CD4-positive, CD25-positive, alpha-beta regulatory T cell (primary cell): ENCODE data around the gene DICER1. TPM values are rescaled to one million over a fixed set of nuclear protein-coding genes. Genes with fewer than 3 reads are reported as not detected.

Experiments
- ATAC-seq, 2 donors: fragments of 150-1000 bp; cut with Tn5 transposase; one replicate each; pipeline ENCODE4 v1.10.0; 2021; ENCODE audit warnings: low read depth in 2 of 2, moderate number of reproducible peaks in 2 of 2, moderate library complexity in 1 of 2
- DNase-seq, 3 donors: peaks; one replicate each; pipeline versions ENCODE4 v3.0.0 to v3.0.0-alpha.2; 2012 to 2022; ENCODE audit warnings: mixed read lengths in 1 of 3
- H3K27ac ChIP-seq: one replicate; pipeline ENCODE4 v1.7.0; 2013; ENCODE audit warnings: mild to moderate bottlenecking, low read length; ENCODE audit not compliant: insufficient read depth, poor library complexity, severe bottlenecking
- H3K27me3 ChIP-seq: one replicate; pipeline ENCODE4 v1.7.0; 2013; ENCODE audit warnings: low read length; ENCODE audit not compliant: control insufficient read depth, insufficient read depth
- H3K36me3 ChIP-seq: one replicate; pipeline ENCODE4 v1.7.0; 2013; ENCODE audit warnings: mild to moderate bottlenecking, low read length, moderate library complexity; ENCODE audit not compliant: control insufficient read depth, insufficient read depth
- H3K4me1 ChIP-seq: 2 replicates; pipeline ENCODE4 v1.7.0; 2013; ENCODE audit warnings: mild to moderate bottlenecking, low read length; ENCODE audit not compliant: insufficient read depth, control insufficient read depth, poor library complexity, severe bottlenecking
- H3K4me3 ChIP-seq: one replicate; pipeline ENCODE4 v1.7.0; 2013; ENCODE audit warnings: low read depth, mild to moderate bottlenecking, low read length, moderate library complexity
- H3K9me3 ChIP-seq, 2 experiments: 1 replicate in 1 of 2; 2 replicates in 1 of 2; pipeline ENCODE4 v1.7.0; 2013; ENCODE audit warnings: low read length in 2 of 2, mild to moderate bottlenecking in 1 of 2, moderate library complexity in 1 of 2; ENCODE audit not compliant: control insufficient read depth in 2 of 2
- H3K27ac Mint-ChIP-seq, 3 donors: one replicate each; pipeline ENCODE4 v1.8.0; 2020 to 2022; ENCODE audit warnings: mild to moderate bottlenecking in 3 of 3, mixed read lengths in 3 of 3, moderate library complexity in 2 of 3
- H3K27me3 Mint-ChIP-seq: one replicate; pipeline ENCODE4 v1.8.0; 2022; ENCODE audit warnings: mild to moderate bottlenecking, mixed read lengths
- H3K36me3 Mint-ChIP-seq: one replicate; pipeline ENCODE4 v1.8.0; 2020; ENCODE audit warnings: mixed read lengths
- H3K4me1 Mint-ChIP-seq, 4 donors: one replicate each; pipeline ENCODE4 v1.8.0; 2020 to 2022; ENCODE audit warnings: mixed read lengths in 4 of 4, mild to moderate bottlenecking in 1 of 4
- H3K4me3 Mint-ChIP-seq, 4 donors: one replicate each; pipeline ENCODE4 v1.8.0; 2020 to 2022; ENCODE audit warnings: mild to moderate bottlenecking in 4 of 4, mixed read lengths in 4 of 4, moderate library complexity in 3 of 4
- H3K9me3 Mint-ChIP-seq, 7 donors: one replicate each; pipeline ENCODE4 v1.8.0; 2020 to 2022; ENCODE audit warnings: mixed read lengths in 7 of 7, mild to moderate bottlenecking in 3 of 7, moderate library complexity in 2 of 7
- polyA plus RNA-seq, 4 donors: library from polyadenylated mRNA; unstranded; fragments of 300-500 nt; fragmentation: Illumina TruSeq; gene quantifications; one replicate each; pipeline ENCODE4 v1.2.3, GENCODE V29; 2021
- total RNA-seq: library from RNA; stranded (reverse); gene quantifications from one replicate; pipeline ENCODE4 v1.2.3, GENCODE V29; 2022

DICER1 gene
- total and polyA plus RNA-seq, 5 donors from 2014 or later: 12.4 to 52.0 (median 13.1) TPM

DNA sequence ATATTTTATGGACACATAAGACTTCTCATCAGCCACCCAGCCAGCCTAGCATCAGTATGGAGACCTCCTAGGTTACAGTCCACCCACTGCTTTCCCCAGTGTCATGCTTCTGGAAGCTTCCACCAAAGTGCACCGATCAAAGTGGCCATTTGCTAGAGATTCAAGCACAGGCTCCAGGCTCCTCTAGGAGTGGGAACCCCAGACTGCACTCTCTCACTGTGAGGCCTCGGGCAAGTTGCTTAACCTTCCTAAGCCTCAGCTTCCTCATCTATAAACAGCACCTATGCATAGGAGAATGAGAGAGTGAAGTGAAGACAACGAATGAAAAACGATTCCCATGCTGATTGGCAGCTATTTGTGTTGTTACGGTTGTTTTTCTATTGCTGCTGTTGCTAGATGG, 94.4 kb downstream of the DICER1 start:
- Mint-ChIP-seq H3K27ac (no peak overlapping the region), H3K4me1 (peaks cover 0 to 16% (median 2%) of the 10 kb centered on the region in 4 donors), H3K4me3 (no peak overlapping the region), H3K27me3 (peaks cover 4% of the 10 kb centered on the region), H3K36me3 (no peaks in the 10 kb centered on the region), H3K9me3 (peaks cover 0 to 3% (median 0%) of the 10 kb centered on the region in 7 donors)
- H3K4me3 ChIP-seq: no peak overlapping the region
- peaks cover 0 to 2% of the 10 kb centered on the region in 2 experiments for H3K9me3 ChIP-seq
- H3K27me3 ChIP-seq: no peaks in the 10 kb centered on the region
- H3K36me3 ChIP-seq: no peaks in the 10 kb centered on the region
- no peaks in the 10 kb centered on the region for H3K4me1 ChIP-seq
- H3K27ac ChIP-seq: no peak overlapping the region
- ATAC-seq (no peak), DNase-seq (no peak)

DNA sequence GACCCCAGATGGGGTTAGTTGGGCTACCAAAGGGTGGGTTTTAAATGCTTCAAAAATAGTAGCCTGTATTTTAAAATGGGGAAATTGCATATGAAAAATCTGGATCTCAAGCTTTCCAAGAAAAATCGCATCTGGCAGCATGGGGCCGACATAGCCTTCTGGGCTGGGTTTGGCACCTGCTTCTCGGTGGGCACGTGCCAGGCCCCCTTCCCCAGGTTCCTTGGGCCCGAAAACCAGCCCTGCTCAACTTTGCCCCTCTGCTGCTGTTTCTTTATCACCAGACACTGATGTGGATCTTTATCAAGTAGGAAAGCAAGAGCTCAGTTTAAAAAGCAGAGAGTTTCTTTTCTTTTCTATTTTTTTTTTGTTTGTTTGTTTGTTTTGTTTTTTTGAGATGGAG, 95.1 kb downstream of the DICER1 start:
- peaks cover 0 to 1% (median 0%) of the 10 kb centered on the region in 7 donors for H3K9me3 Mint-ChIP-seq
- Histone ChIP-seq H3K27ac (no peak overlapping the region), H3K27me3 (no peaks in the 10 kb centered on the region), H3K9me3 (peaks cover 0 to 2% of the 10 kb centered on the region in 2 experiments), H3K36me3 (no peaks in the 10 kb centered on the region), H3K4me3 (no peak overlapping the region), H3K4me1 (no peaks in the 10 kb centered on the region)
- no peak overlapping the region for H3K4me3 Mint-ChIP-seq
- no peaks in the 10 kb centered on the region for H3K36me3 Mint-ChIP-seq
- peaks cover 4% of the 10 kb centered on the region for H3K27me3 Mint-ChIP-seq
- ATAC-seq: no peak
- H3K27ac Mint-ChIP-seq: no peak overlapping the region
- peaks cover 0 to 17% (median 2%) of the 10 kb centered on the region in 4 donors for H3K4me1 Mint-ChIP-seq
- DNase-seq: no peak

DNA sequence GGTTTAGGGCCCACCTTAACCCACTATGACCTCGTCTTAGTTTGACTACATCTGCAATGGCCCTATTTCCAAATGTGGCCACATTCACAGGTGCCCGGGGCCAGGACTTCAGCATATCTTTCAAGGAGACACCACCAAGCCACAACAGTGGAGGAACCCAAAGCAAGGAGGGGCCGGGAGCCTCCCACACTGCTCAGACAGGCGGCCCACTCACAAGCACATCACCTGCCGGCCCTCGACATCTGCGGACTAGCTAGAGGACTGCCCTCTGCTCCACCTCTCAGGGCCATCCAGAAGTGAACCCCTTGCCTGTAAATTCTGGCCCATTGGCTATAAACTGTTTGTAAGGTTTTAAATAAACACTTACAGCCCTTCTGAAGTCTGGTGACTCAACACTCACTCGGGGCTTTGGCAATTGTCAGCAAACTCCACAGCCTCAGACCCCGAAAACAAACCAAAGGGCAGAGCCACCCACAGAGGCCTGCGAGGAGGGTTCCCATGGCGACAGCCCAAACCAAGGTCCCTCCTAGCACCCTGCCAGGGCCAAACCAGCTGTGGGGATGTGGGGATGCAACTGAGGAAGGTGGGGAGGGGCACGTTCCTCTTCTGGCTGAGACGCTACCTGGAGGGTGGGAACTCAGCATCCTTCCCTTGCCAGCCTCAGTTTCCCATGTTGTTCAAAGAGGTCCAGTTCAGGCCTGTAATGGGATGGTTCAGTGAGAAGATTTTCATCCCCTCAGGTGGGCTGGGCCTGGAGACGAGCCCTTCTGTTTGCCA, 95.8 kb downstream of the DICER1 start:
- Histone ChIP-seq H3K9me3 (peaks cover 0 to 2% of the 10 kb centered on the region in 2 experiments), H3K4me3 (no peak overlapping the region), H3K4me1 (no peaks in the 10 kb centered on the region), H3K27me3 (no peaks in the 10 kb centered on the region), H3K36me3 (no peaks in the 10 kb centered on the region), H3K27ac (no peak overlapping the region)
- Mint-ChIP-seq H3K4me3 (no peak overlapping the region), H3K36me3 (no peaks in the 10 kb centered on the region), H3K27ac (no peak overlapping the region), H3K4me1 (peaks cover 0 to 17% (median 2%) of the 10 kb centered on the region in 4 donors), H3K9me3 (peaks cover 0 to 1% (median 0%) of the 10 kb centered on the region in 7 donors), H3K27me3 (peaks cover 4% of the 10 kb centered on the region)
- no peak for ATAC-seq
- no peak for DNase-seq

DNA sequence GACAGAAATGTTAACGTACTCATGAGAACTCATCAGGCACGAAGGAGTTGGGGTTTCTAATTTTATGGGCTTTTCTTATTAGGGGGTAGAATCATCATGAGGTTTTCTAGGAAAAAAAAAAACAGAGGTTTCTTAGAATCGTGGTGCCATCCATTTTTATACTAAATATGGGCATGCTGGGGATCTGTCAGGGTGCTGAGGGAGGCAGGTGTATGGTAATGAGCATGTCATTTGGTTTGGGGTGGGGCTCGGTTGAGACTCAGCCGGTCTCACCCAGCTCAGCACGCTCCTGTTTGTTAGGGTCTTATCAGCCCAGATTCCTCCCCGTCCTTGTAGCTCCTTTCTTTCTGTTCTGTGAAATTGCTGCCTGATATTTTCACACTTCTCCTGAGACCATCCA, 98.2 kb downstream of the DICER1 start:
- Histone ChIP-seq H3K4me3 (peak overlapping the region; percentile 13), H3K27me3 (no peaks in the 10 kb centered on the region), H3K9me3 (no peaks in the 10 kb centered on the region), H3K27ac (no peak overlapping the region), H3K4me1 (no peaks in the 10 kb centered on the region), H3K36me3 (no peaks in the 10 kb centered on the region)
- H3K27me3 Mint-ChIP-seq: peaks cover 4% of the 10 kb centered on the region
- no peaks in the 10 kb centered on the region for H3K9me3 Mint-ChIP-seq
- H3K4me3 Mint-ChIP-seq: peak overlapping the region in 2 of 4 donors; percentile 10 to 48
- no peaks in the 10 kb centered on the region for H3K36me3 Mint-ChIP-seq
- H3K27ac Mint-ChIP-seq: peak overlapping the region in 1 of 3 donors; percentile 81
- peaks cover 0 to 17% (median 2%) of the 10 kb centered on the region in 4 donors for H3K4me1 Mint-ChIP-seq
- peak in 2 of 3 donors; percentile 3 to 81 for DNase-seq
- ATAC-seq: no peak

DNA sequence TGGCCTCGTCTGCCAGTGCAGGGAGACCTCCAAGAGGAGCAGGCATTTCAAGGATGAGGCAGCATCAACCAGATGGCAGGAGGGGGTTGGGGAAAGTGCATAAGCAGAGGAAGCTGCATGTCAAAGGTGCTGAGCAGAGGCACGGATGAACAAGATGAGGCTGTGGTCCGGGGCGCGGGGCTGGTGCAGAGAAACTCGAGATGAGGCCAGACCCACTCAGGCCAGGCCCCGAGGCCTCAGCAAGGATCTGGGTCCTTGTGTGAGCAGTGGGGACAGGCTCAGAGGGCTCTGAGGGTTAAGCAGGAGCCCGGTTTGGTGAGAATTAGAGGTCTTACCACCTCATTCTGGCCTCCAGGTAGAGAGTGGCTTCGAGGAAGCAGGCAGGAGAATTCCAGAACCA, 98.8 kb downstream of the DICER1 start:
- ATAC-seq: no peak
- Mint-ChIP-seq H3K4me1 (peaks cover 0 to 17% (median 2%) of the 10 kb centered on the region in 4 donors), H3K27ac (peak overlapping the region in 1 of 3 donors; percentile 81), H3K36me3 (no peaks in the 10 kb centered on the region), H3K9me3 (no peaks in the 10 kb centered on the region), H3K4me3 (peak overlapping the region in 1 of 4 donors; percentile 48), H3K27me3 (peaks cover 4% of the 10 kb centered on the region)
- DNase-seq: peak in 1 of 3 donors; percentile 7
- Histone ChIP-seq H3K27ac (no peak overlapping the region), H3K9me3 (no peaks in the 10 kb centered on the region), H3K4me1 (no peaks in the 10 kb centered on the region), H3K36me3 (no peaks in the 10 kb centered on the region), H3K4me3 (no peak overlapping the region), H3K27me3 (no peaks in the 10 kb centered on the region)

DNA sequence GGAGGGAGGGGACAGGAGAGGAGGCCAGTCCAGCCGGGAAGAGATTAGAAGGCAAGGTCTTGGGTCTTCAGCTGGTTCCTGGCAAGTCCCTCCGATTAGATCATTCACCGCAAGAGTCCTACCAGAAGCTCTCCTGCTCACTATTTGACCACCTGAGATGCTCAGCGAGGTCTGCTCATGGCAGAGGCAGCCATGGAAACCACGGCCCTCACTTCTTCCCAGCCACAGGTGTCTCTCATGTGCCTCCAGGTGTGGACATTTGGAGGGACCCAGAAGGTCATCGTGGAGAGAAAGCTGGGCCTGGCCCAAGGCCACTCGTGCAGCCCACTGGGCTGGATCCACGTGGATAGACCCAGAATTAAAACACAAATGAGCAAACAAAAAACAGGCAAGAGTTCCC, 99.5 kb downstream of the DICER1 start:
- peaks cover 0 to 17% (median 2%) of the 10 kb centered on the region in 4 donors for H3K4me1 Mint-ChIP-seq
- Histone ChIP-seq H3K36me3 (no peaks in the 10 kb centered on the region), H3K27ac (no peak overlapping the region), H3K9me3 (no peaks in the 10 kb centered on the region), H3K4me3 (no peak overlapping the region), H3K4me1 (no peaks in the 10 kb centered on the region), H3K27me3 (no peaks in the 10 kb centered on the region)
- H3K9me3 Mint-ChIP-seq: no peaks in the 10 kb centered on the region
- H3K36me3 Mint-ChIP-seq: no peaks in the 10 kb centered on the region
- ATAC-seq (no peak), DNase-seq (no peak)
- H3K27ac Mint-ChIP-seq: peak overlapping the region in 1 of 3 donors; percentile 56
- H3K27me3 Mint-ChIP-seq: peaks cover 4% of the 10 kb centered on the region
- H3K4me3 Mint-ChIP-seq: no peak overlapping the region

DNA sequence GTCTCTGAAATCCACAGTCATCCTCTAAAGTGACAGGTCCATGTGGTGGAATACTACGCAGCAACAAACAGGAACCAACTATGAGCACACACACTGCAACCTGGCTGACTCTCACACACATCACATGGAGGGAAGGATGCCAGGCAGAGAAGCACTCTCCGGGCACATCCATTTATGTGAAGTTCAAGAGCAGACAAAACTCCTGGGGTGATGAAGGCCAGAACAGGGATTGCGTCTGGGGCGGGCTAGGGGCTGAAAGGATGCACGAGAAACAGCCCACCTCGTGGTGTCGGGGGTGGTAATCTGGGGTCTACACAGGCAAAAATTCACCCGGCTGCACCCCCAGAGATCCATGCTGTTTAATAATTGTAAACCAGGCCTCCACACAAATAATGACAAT, 100.2 kb downstream of the DICER1 start:
- Histone ChIP-seq H3K36me3 (no peaks in the 10 kb centered on the region), H3K4me1 (no peaks in the 10 kb centered on the region), H3K4me3 (no peak overlapping the region), H3K9me3 (no peaks in the 10 kb centered on the region), H3K27ac (no peak overlapping the region), H3K27me3 (no peaks in the 10 kb centered on the region)
- H3K9me3 Mint-ChIP-seq: no peaks in the 10 kb centered on the region
- H3K4me1 Mint-ChIP-seq: peaks cover 0 to 17% (median 2%) of the 10 kb centered on the region in 4 donors
- peaks cover 4% of the 10 kb centered on the region for H3K27me3 Mint-ChIP-seq
- DNase-seq: no peak
- H3K36me3 Mint-ChIP-seq: no peaks in the 10 kb centered on the region
- ATAC-seq: no peak
- no peak overlapping the region for H3K4me3 Mint-ChIP-seq
- peak overlapping the region in 1 of 3 donors; percentile 2 for H3K27ac Mint-ChIP-seq

DNA sequence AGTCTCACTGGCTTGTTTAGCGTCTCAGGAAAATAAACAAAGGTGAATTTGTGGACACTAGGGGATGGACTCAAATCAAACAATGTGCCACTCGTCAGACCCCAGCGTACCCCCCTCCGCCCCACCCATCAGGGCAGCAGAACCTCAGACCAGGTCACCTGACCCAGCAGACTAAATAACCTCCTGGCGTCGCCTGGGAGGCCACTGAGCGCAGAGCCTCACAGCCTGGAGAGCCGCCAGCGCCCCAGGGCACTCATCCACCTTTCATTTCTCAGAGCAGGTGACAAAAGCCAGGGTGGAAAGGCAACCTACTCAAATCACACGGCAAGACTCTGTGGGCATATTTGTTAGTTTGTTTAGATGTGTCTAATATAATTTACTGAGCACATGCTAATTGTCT, 100.9 kb downstream of the DICER1 start:
- Histone ChIP-seq H3K4me1 (no peaks in the 10 kb centered on the region), H3K36me3 (no peaks in the 10 kb centered on the region), H3K9me3 (no peaks in the 10 kb centered on the region), H3K27me3 (no peaks in the 10 kb centered on the region), H3K4me3 (no peak overlapping the region), H3K27ac (no peak overlapping the region)
- Mint-ChIP-seq H3K4me3 (no peak overlapping the region), H3K27me3 (peaks cover 4% of the 10 kb centered on the region), H3K27ac (no peak overlapping the region), H3K36me3 (no peaks in the 10 kb centered on the region), H3K4me1 (peaks cover 0 to 17% (median 2%) of the 10 kb centered on the region in 4 donors), H3K9me3 (no peaks in the 10 kb centered on the region)
- DNase-seq (no peak), ATAC-seq (no peak)
